Hypothalamus (tissue), 51 donors: ENCODE results near the gene CPTP.
"Not testable (repeated sequence)": the region's sequence is repeated elsewhere in the genome, so short reads cannot be mapped to it uniquely, and the experiment has no call there.

Experiments
- DNase-seq, 51 donors: peaks; one replicate each; lab custom pipeline; 2025; lab: John Stamatoyannopoulos, UW

CPTP gene

DNA sequence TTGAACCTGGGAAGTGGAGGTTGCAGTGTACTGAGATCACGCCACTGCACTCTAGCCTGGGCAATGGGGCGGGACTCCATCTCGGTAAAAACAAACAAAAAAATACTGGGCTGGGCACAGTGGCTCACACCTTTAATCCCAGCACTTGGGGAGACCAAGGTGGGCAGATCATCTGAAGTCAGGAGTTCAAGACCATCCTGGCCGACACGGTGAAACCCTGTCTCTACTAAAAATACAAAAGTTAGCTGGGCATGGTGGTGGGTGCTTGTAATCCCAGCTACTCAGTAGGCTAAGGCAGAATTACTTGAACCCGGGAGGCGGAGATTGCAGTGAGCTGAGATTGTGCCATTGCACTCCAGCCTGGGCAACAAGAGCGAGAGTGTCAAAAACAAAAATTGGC, 8.4 kb upstream of the CPTP start:
- DNase-seq: not testable (repeated sequence)

DNA sequence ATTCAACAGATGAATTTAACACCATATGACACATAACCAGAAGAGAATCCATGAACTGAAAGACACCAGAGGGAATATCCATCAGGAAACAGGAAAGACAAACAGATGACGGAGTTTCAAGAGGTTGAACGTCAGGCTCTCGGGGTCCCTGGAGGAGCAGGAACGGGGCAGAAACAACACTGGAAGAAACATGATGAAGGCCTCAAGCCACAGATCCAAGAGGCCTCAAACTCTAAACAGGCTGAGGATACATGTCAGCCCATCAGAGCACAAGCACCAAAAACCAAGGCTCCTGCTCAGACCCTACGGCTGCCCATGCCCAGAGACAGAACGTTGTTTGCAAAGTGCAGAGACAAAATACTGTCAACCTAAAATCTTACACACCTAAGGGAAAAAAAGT, 7.2 kb upstream of the CPTP start:
- DNase-seq: no peak

DNA sequence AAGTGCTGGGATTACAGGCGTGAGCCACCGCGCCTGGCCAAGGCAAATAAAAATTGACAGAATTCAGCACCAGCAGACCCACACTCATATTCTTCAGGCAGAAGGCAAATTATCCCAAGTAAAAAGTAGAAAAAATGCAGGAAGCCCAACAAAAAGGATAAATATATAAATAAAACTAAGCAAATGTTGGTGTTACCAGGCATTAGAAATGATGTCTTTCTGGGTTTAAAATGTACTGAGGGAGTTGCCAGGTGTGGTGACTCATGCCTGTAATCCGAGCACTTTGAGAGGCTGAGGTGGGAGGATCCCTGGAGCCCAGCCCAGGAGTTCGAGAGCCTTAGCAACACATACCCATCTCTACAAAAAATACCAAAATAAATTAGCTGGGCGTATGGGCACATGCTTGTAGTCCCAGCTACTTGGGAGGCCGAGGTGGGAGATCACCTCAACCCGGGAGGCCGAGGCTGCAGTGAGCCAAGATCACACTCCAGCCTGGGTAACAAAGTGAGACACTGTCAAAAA, 6.4 kb upstream of the CPTP start:
- DNase-seq: peak in 8 of 51 donors; percentile 17 to 61 (median 32)

DNA sequence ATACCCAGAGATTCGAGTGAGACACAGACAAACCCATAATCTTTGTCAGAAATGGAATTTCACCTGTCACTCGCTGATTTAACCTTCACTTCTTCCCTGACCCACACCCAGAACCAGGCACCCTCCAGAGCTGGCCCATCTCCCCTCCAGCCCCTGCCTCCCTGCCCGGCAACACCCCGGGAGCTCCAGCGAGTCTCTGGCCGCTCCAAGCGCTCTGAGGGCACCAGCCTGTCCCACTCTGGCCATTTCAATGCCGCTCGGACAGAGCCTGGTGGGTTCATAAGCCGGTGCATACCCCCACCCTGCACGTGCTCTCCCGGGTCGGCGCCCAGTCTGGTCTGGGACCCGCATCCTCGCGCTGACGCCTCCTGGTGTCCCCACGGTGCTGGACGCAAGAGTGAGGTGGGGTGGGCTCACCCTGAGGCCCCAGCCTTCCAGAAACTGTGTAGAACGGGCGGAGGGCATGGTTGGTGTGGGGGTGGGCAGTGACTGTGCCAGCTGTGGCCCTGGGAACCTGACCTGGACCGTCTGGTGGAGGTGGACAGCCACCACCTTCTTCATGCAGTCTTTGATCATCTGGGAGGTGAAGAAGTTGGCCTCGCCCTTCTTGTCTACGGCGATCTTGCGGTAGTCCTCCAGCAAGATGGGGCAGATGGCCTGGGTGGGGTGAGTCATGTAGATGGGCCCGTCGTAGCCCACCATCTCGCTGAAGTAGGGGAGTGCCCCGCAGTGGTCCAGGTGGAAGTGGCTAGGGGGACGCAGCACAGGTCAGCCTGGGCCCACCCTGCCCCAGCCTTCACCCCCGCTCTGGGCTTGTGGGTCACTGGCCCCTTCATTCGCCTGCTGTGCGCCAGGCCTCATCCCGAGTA, 5.6 kb upstream of the CPTP start:
- no peak for DNase-seq

DNA sequence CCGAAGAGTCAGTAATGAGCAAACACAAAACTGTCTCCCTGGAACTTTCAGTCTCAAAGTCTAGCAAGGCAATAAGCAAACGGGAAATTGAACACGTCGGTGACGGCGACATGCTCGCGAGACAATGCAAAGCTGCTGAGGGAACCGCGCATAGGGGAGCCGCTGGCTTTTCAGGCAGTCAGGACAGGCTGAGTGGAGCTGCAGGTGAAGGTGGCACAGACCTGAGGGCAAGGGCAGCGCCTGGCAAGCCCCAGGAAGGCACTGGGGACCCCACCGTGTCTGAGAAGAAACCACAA, 5.0 kb upstream of the CPTP start:
- DNase-seq: no peak

DNA sequence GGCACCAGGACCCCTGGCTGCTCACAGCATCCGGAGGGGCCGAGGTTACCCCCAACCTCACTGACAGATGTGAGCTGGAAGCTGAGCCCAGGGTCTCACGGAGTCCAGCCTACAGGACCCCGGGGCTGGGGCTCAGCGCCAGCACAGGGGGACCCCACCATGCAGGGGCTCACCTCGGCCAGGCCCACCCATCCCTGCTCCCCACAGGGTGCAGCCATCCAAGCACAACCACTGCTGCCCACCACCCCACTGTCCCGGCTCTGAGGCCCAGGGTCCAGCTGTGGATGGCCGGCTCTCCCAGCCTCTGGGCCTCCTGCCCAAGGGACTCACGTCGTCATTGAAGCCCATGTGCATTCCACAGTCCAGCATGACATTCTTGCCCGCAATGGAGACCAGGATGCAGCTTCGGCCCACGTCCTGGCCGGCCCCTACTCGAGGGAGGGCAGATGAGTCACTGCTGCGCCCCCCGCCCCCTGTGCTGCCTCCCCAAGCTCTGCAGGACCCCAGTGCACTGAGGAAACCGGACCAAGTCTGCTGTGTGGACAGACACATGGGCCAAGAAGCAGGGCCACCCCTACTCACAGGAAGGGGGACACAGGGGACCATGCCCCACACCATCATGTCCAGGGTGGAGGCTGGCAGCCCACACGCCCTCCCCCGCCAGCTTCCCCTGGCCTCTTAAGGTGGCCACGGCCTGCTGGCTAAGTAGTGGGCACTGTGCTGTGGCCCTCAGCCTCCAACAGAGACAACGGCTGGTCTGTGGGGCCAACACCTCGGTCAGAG, 3.7 kb upstream of the CPTP start:
- DNase-seq: no peak

DNA sequence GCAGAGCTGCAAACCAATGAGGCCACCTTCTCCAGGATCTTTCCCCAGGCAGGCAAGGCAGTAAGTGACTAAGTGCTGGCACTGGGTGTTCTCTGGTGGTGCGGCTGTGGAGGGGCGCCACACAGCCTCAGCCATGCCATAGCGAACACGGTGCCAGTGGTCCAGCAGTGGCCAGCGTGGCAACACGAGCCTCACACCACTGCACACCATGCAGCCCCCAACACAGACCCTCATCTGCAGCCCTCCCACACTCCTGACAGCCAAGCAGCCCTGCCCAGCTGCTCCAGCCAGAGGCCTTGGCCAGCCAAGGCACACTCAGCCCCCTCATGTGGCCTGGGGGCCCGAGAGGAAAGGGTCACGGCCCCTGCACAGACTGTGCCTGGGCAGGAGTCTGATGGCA, 3.1 kb upstream of the CPTP start:
- no peak for DNase-seq

DNA sequence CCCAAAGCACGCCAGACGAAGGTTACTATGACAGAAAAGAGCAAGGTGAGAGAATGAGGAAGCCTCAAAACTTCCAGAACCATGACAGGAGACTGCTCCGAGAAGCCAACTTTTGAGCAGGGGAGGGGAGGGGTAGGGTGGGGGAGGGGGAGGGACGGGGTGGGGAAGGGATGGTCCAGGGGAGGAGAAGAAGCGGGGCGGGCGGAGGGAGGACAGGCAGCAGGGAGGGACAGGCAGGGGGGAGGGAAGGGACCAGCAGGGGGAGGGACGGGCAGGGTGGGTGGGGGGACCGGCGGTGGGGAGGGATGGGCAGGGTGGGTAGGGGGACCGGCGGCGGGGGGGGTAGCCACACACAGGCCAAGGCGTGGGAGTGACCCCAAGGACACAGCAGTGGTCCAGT, 2.2 kb upstream of the CPTP start:
- DNase-seq: no peak

DNA sequence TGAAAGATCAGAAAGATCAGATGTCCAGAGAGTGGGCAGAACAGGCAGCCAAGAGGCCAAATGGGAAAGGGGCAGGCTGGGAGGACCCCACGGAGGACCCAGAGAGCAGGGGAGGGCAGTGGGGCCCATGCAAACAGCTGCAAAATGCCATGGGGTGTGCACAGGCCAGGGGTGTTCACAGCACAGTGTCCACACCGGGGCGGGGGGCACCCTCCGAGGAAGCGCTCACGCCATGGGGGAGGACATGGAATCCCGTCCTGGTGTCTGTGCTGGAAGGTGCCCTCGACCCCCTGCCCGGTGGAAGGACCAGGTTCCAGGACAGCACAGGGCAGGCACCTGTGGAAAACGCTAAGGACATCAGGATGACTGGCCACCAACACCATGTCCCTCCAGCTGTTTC, 1.6 kb upstream of the CPTP start:
- no peak for DNase-seq

DNA sequence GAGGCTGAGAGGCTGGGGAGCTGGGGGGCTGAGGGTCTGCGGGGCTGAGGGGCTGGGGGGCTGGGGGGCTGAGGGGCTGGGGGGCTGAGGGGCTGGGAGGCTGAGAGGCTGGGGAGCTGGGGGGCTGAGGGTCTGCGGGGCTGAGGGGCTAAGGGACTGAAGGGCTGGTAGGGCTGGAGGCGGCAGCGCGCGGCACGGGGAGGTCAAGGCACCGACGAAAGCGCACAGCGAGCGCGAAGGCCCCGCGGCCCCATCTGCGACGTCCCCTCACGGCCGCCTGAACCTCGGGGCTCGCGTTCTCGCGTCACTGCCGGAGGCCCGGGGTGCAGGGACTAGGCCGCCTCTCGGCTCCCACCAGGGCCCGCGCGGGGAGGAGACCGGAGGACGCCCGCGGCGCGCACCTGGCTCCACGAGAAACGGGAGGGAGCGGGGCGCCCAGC, 498 bp upstream of the CPTP start:
- no peak for DNase-seq

DNA sequence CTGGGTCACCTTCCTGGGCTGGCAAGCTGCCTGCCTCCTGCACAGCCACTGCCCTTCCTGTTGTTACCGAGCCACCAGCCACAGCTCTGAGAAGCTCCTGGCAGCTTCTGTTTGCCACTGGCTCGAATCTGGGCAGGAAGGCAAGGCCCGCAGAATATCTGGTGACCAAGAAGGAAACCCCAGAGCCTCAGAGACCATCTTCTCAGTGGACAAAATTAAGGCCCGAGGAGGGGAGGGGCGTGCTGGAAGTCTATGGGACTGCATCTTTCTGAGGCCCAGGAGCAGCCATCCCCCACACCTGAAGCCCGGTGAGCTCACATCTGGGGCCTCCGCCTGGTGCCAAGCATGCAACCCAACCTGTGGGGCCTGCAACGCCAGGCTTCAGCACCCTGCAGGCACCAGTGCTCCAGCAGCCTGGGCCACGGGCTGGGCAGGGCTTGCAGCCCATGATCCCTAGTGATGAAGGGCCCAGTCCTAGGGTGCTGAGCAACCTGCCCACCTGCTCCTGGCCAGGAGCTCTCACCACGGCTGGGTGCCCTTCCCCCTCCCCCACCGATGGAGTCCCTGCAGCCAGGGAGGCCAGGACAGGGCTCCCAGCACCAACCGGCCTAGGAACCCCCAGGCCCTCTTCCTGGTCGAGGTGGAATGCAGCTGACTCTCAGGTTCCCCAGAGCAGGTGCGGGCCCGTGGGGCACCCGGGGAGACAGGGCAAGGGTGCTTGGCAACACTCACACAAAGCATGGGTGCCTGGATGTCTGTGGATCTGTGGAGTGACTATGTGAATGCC, 879 bp downstream of the CPTP start:
- no peak for DNase-seq

DNA sequence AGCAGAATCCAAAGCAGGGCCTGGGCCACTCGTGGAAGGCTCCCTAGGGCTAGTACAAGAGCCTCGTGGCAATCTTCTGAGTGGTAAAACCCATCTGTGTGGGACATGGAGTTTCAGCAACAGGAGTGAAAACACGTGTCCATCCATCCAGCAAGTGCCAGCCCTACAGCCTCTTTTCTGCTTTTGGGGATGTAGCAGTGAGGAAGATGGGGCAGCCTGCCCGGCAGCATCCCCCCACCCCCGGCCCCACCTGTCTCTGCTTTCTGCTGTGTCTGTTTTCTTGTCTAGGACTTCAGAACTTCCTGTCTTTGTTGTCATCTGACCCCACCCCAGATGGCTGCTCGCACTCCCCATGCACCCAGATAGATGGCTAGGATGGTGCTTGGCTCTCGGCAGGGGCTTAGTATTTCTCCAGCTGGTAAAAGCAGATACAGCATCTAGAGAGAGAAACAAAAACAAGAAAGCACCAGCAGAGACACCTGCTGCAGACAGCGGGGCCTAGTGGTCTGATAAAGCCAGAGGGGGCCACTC, 1.5 kb downstream of the CPTP start:
- DNase-seq: no peak

DNA sequence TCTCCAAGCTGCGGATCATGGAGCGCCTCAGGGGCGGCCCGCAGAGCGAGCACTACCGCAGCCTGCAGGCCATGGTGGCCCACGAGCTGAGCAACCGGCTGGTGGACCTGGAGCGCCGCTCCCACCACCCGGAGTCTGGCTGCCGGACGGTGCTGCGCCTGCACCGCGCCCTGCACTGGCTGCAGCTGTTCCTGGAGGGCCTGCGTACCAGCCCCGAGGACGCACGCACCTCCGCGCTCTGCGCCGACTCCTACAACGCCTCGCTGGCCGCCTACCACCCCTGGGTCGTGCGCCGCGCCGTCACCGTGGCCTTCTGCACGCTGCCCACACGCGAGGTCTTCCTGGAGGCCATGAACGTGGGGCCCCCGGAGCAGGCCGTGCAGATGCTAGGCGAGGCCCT, 2.7 kb downstream of the CPTP start:
- no peak for DNase-seq

DNA sequence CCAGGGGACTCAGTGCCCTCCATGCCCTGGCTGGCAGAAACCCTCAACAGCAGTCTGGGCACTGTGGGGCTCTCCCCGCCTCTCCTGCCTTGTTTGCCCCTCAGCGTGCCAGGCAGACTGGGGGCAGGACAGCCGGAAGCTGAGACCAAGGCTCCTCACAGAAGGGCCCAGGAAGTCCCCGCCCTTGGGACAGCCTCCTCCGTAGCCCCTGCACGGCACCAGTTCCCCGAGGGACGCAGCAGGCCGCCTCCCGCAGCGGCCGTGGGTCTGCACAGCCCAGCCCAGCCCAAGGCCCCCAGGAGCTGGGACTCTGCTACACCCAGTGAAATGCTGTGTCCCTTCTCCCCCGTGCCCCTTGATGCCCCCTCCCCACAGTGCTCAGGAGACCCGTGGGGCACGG, 3.7 kb downstream of the CPTP start:
- DNase-seq: no peak

DNA sequence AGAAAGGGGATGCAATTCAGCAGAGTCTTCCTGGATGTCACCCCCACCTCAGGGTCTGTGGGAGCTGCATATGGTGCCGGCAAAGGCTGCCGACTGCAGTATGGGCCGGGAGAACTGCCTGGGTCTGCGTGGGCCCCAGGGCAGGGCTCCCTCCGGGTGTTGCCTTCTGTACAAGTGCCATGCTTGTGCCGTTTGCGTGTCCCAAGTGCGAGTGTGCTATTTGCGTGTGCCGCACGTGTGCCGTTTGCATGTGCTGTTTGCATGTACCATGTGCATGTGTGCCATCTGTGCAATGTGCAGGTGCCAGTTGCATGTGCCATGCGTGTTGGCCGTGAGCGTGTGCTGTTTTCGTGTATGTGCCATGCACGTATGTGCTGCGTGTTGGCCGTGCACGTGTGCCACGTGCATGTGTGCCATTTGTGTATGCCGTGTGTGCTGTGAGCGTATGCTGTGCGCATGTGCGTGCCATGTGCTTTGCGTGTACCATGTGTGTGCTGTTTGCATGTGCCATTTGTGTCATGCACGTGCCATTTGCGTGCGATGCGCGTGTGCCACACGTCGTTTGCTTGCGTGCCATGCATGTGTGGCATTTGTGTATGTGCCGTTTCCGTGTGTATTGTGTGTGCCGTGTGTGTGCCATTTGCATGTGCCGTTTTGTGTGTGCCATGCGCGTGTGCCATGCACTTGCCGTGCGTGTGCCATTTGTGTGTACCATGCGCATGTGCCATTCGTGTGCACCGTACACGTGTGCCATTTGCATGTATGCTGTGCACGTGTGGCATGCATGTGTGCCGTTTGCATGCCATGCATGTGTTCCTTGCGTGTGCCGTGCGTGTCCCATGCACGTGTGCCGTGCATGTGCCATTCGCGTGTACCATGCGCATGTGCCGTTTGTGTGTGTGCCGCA, 5.0 kb downstream of the CPTP start:
- no peak for DNase-seq

DNA sequence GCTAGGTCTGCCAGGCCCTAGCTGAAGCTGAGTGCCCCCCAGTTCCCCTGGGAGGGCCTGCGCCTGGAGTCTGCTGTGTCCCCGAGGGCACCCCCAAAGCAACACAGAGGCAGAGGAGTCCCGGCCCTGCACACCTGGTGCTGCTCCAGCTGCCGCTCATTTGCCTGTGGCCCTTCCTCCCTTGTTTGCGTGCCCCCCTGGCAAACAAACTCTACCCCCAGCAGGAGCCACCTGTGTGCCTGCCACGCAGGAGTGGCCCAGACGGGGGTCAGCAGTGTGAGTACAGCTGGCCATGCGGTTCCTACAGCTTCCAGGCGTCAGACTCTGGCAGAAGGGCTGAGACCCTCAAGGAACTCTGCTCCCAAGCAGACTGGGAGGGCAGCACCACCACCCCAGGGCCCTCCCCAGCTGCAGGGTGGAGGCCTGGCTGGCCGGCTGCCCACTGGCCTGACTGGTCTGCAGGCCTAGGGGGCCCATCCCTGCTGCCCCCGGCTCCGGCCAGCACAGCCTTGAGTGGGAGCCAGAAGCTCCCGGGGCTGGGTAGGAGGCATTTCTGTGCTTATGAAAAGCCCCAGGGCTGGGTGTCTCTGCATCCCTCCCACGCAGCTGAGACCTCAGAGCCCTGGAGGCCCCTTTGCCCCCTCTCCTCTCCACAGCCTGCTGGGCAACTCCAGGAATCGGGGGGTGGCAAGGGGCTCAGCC, 5.9 kb downstream of the CPTP start:
- DNase-seq: no peak

DNA sequence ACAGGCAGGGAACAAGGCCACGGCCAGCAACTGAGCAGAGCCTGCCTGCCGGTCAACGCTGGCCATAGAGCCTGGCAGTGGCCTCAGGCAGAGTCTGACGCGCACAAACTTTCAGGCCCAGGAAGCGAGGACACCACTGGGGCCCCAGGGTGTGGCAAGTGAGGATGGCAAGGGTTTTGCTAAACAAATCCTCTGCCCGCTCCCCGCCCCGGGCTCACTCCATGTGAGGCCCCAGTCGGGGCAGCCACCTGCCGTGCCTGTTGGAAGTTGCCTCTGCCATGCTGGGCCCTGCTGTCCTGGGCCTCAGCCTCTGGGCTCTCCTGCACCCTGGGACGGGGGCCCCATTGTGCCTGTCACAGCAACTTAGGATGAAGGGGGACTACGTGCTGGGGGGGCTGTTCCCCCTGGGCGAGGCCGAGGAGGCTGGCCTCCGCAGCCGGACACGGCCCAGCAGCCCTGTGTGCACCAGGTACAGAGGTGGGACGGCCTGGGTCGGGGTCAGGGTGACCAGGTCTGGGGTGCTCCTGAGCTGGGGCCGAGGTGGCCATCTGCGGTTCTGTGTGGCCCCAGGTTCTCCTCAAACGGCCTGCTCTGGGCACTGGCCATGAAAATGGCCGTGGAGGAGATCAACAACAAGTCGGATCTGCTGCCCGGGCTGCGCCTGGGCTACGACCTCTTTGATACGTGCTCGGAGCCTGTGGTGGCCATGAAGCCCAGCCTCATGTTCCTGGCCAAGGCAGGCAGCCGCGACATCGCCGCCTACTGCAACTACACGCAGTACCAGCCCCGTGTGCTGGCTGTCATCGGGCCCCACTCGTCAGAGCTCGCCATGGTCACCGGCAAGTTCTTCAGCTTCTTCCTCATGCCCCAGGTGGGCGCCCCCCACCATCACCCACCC, 6.7 kb downstream of the CPTP start, which contains the start of gene TAS1R3:
TAS1R3 (plus strand) TSS at position 213 of the 898 bp plus-strand sequence; CDS start at position 279, 66 bp downstream.
- DNase-seq: no peak
